SK-N-DZ (cell line): ENCODE measurements around the gene NFATC2IP.
"Not testable (repeated sequence)": the region's sequence is repeated elsewhere in the genome, so short reads cannot be mapped to it uniquely, and the experiment has no call there.

Experiments used
- DNase-seq: peaks from one replicate; pipeline ENCODE4 v3.0.0-alpha.2; 2015; ENCODE audit warnings: low spot score

NFATC2IP gene

DNA sequence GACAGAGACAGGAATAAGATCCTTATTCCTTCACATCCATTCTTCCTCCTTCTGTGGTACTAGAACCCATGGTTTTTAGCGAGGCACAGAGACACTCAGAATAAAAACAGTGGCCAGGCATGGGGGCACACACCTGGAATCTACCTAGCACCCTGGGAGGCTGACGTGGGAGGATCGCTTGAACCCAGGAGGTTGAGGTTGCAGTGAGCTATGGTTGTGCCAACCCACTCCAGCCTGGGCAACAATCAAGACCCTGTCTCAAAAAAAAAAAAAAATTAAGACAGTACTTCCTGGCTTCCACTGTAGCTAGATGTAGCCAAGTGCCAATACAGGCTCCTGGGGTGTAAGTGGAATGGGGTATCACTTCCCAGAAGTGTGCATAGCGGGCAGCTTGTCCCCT is 16.4 kb downstream of the NFATC2IP start:
- no peak for DNase-seq

DNA sequence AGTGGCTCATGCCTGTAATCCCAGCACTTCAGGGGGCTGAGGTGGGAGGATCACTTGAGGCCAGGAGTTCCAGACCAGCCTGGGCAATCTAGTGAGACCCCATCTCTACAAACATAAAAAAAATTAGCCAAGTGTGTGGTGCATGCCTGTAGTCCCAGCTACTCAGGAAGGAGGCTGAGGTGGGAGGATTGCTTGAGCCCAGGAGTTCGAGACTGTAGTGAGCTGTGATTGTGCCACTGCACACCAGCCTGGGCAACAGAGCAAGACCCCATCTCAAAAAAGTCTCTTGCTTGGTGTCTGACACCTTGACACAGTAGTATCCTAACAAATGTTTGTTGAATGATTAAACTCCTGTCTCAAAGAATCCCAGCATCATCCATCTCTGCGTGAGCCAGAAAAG is 19.0 kb downstream of the NFATC2IP start:
- DNase-seq: not testable (repeated sequence)

DNA sequence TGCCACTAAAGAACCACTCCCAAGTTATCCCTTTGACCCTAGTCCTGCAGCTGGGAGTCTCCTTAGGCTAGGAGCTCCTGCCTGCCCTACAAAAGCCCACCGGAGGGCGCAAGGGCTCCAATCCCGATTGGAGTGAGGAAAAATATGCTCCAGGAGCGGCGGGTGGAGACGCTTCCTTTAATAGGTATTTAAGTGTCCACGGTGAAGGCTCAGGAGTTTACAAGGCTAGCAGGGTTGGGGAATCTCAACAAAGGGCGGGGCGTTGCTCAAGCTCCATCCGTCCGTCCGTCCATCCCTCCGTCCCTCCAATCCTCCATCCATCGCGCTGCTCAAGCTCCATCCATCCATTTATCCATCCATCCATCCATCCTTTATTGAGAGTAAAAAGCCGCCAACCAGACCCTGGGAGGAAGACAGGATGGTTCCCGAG is 23.3 kb downstream of the NFATC2IP start:
- DNase-seq: peak; percentile 79

DNA sequence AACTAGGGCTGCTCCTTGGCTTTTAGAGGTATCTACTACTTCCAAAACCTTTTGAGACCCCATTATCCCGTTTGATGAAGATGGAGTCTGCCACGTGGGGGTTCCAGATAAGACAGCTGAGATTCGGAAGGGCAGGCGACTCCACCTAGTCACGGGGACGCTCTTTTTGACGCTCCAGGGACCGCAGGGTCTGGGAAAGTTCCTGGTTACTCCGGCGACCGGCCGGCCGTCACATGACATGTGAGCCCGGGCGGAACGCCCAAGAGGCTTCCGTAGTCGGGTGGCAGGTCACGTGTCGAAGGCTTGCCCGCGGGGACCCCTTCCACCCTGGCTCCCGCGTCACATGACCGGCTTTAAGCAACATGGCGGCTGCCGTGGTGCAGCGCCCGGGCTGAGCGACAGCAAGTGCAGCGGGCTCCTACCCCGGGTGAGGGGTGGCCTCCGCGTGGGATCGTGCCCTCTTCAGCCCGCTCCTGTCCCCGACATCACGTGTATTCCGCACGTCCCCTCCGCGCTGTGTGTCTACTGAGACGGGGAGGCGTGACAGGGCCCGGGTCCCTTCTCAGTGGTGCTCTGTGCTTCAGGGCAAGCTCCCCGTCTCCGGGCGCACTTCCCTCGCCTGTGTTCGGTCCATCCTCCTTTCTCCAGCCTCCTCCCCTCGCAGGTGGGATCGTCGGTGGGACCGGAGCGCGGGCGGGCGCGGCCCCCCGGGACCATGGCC is 23.9 kb downstream of the NFATC2IP start, which contains the start of gene SPNS1:
Gene SPNS1, plus strand, starts transcription at position 342 of the 721 bp plus-strand sequence. Its CDS starts 374 bp downstream, at position 716.
- peak; percentile 96 for DNase-seq

DNA sequence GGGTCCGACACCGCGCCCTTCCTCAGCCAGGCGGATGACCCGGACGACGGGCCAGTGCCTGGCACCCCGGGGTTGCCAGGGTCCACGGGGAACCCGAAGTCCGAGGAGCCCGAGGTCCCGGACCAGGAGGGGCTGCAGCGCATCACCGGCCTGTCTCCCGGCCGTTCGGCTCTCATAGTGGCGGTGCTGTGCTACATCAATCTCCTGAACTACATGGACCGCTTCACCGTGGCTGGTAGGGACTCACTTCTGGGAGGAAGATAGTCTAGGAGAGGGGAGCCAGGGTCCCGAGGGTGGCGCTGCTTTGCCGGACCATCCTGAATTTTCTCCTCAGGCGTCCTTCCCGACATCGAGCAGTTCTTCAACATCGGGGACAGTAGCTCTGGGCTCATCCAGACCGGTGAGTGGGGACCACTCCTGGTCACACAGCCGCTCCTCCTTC is 24.4 kb downstream of the NFATC2IP start:
- DNase-seq: no peak

DNA sequence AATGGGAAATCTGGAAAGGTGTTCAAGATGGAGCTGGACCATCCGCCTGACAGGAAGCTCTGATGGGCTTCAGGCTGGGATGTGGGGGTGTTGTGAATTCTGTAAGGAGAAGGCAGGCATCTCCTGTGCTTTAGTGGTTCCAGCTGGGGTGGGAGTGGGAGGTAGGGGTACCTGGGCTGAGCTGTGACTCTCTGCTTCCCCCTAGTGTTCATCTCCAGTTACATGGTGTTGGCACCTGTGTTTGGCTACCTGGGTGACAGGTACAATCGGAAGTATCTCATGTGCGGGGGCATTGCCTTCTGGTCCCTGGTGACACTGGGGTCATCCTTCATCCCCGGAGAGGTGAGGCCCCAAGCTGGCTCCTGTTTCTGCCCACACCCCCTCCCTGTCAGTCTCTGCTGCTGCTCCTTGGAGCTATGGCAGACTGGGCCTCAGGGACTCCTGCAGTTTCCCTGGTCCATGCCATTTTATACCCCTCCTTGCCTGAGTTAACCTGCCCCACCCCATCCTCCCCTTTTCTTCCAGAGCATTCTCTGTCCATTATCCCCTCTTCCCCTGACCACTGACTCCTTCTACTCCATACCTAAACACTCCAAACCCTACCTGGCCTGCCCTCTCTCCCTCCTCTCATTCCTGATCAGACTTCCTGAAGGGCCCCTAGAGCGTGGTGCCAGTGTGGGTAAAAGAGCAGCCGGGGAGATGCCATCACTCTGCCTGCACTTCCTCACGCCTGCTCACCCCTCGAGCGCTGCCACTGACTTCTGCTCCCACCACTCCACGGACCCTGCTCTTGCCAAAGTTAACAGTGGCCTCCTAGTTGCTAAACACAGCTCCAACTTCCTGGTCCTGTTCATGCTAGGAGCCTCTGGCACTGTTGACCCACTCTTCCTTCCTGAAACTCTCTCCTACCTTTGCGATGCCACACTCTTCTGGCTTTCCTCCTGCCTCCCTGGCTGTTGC is 27.2 kb downstream of the NFATC2IP start:
- DNase-seq: no peak

DNA sequence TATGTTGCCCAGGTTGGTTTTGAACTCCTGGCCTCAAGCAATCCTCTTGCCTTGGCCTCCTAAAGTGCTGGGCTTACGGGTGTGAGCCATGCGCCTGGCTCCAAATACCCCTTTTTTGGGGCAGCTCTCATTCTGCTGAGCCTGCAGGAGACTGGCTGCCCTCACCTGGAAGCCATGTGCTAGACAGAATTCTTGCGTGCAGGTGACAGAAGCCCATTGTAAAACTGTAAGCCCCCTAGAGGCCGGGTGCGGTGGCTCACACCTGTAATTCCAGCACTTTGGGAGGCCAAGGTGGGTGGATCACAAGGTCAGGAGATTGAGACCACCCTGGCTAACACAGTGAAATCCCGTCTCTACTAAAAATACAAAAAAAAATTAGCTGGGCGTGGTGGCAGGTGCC is 29.6 kb downstream of the NFATC2IP start:
- not testable (repeated sequence) for DNase-seq

DNA sequence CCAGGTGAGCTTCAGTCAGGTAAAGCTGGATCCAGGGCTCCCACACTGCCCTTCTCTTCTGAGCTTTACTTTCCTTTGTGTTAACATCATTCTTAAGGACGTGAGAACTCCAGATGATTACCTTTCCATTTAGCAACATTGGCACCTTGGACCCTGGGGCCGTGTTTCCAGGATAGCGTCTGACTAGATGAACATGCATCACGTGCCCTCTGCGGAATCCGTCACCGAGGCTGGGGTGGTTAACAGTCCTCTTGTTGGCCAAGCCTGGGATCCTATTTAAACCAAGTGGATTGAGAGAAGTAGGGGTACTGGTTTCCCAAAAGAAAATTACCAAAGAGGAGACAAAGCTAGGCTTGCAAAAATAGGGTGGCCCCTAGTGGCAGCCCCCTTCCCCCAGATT is 30.2 kb downstream of the NFATC2IP start:
- no peak for DNase-seq

DNA sequence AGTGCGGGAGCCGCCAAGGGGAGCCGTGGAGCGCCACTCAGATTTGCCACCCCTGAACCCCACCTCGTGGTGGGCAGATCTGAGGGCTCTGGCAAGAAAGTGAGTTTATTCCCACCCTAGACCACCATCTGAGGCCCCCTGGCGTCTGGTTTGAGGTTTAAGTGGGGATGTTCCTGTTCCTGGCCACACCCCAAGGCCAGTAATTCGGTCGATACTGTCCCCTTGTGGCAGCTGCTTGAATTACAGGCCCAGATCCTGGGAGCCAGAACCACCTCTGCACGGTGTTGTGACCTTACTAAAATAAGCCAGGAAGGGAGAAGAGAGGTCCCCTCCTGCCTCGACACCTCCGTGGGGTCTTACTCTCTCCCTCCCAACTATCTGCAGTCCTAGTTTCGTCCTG is 30.8 kb downstream of the NFATC2IP start:
- DNase-seq: no peak

DNA sequence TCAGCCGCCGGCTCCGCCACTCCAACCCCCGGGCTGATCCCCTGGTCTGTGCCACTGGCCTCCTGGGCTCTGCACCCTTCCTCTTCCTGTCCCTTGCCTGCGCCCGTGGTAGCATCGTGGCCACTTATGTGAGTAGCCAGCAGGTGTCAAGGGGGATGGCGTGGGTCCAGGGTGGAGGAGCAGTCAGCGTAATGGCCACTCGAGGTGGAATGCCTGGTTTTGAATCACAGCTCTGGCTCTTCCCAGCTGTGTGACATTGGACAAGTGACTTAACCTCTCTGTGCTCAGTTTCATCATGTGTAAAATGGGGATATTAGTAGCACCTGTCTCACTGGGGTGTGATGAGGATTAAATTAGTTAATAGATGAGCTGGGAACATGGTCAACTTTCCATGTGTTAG is 31.7 kb downstream of the NFATC2IP start:
- DNase-seq: no peak

DNA sequence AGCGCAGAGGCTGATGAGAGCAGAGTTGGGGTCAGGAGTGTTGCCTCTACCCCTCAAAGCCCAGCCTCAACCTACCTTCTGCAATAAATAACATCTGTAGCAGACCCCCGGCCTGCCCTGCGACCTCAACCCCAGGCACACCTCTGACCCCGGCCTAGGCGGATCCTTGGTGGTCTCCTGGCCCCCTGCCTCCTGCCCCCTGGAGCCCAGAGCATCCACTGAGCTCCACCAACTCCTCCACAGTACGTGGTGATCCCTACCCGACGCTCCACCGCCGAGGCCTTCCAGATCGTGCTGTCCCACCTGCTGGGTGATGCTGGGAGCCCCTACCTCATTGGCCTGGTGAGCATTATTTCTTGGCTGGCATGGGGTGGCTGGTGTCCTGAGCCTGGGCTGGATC is 32.2 kb downstream of the NFATC2IP start:
- no peak for DNase-seq

DNA sequence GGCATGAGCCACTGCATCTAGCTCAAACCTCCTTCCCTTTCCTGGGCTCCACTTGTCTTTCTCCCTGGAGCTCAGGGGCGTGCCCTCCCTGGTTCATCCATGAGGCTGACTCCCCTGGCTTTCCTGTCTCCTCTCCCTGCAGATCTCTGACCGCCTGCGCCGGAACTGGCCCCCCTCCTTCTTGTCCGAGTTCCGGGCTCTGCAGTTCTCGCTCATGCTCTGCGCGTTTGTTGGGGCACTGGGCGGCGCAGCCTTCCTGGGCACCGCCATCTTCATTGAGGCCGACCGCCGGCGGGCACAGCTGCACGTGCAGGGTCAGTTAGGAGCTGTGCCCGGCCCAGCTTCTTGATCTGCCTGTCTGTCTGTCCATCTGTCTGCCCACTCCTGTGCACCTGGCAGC is 32.9 kb downstream of the NFATC2IP start:
- DNase-seq: no peak

DNA sequence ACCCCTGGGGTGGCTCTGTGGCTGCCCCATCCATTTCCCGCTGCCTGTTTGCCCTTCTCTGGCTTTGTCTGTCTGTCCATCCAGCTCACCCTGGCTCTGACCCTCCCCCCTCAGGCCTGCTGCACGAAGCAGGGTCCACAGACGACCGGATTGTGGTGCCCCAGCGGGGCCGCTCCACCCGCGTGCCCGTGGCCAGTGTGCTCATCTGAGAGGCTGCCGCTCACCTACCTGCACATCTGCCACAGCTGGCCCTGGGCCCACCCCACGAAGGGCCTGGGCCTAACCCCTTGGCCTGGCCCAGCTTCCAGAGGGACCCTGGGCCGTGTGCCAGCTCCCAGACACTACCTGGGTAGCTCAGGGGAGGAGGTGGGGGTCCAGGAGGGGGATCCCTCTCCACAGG is 33.4 kb downstream of the NFATC2IP start:
- DNase-seq: no peak

DNA sequence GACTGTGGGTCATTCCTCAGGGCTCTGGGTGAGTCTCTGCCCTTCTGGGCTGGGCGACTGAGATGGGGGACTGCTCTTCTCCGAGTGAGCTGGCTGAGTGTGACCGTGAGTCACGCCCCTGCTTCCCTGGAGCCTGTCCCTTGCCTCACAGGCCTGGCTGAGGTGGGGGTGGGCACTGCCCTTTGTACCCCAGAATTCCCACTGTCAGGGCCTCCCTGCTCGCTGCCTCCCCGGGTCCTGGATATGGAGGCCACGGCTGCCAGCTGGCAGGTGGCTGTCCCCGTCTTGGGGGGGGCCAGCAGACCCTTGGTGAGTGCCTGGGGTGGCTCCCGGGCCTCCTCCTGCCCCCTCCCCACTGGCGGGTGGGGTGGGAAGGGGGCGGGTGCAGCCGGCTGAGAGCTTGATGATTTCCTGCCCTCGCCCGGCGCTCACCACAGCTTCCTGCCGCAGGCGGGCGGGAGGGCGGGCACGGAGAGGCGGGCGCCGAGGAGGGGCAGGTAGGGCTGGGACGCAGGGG is 33.9 kb downstream of the NFATC2IP start, which contains the start of gene LAT:
Gene LAT, plus strand, starts transcription at position 434 of the 517 bp plus-strand sequence. CDS start 366 bp downstream, outside the sequence.
- no peak for DNase-seq

DNA sequence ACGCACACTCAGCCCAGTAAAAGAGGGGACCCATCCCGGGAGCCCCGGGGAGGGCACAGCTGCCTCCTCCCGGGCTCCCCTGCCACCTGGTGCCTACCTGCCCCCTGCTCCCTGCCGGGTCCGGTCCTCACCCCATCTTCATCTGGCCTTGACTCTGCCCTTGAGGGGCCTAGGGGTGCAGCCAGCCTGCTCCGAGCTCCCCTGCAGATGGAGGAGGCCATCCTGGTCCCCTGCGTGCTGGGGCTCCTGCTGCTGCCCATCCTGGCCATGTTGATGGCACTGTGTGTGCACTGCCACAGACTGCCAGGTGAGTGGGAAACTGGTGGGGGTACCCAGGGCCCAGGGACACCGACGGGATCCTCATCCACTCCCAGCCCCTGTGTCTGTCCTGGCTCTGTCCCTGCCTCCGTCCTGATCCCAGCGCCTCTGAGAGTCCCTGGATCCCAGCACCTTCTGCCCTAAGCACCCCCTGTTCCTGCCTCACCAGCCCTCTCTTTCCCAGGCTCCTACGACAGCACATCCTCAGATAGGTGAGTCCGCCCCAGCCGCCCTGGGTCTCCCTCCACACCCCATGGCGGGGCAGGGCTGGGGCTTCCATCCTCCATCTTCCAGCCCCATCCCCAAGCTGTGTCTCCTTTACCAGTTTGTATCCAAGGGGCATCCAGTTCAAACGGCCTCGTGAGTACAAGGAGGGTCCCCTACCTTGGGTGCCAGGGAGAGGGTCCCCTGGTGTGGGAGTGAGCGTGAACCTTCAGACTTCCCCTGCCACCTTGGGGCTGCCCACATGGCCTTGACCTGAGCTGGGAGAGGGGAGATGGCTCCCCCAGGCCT is 34.7 kb downstream of the NFATC2IP start:
- no peak for DNase-seq

DNA sequence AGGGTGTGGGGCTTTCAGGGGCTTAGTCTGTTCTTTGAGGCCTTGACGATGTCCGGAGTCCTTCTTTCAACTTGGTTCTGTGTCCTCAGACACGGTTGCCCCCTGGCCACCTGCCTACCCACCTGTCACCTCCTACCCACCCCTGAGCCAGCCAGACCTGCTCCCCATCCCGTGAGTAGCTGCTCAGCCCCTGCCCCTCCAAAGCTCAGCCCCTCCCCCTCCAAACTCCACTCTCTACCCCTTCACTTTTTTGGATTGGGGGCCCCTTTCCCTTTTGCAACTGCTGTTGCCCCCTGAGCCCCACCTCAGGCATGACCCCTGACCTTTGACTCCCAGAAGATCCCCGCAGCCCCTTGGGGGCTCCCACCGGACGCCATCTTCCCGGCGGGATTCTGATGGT is 35.3 kb downstream of the NFATC2IP start:
- DNase-seq: no peak

DNA sequence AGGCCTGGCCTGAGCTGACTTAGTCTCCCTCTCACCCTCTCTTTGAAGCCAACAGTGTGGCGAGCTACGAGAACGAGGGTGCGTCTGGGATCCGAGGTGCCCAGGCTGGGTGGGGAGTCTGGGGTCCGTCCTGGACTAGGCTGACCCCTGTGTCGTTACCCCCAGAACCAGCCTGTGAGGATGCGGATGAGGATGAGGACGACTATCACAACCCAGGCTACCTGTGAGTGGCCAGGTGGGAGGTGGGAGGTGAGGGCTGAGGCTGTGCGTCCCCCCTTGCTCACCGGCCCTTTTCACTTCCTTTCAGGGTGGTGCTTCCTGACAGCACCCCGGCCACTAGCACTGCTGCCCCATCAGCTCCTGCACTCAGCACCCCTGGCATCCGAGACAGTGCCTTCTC is 35.8 kb downstream of the NFATC2IP start:
- DNase-seq: no peak

DNA sequence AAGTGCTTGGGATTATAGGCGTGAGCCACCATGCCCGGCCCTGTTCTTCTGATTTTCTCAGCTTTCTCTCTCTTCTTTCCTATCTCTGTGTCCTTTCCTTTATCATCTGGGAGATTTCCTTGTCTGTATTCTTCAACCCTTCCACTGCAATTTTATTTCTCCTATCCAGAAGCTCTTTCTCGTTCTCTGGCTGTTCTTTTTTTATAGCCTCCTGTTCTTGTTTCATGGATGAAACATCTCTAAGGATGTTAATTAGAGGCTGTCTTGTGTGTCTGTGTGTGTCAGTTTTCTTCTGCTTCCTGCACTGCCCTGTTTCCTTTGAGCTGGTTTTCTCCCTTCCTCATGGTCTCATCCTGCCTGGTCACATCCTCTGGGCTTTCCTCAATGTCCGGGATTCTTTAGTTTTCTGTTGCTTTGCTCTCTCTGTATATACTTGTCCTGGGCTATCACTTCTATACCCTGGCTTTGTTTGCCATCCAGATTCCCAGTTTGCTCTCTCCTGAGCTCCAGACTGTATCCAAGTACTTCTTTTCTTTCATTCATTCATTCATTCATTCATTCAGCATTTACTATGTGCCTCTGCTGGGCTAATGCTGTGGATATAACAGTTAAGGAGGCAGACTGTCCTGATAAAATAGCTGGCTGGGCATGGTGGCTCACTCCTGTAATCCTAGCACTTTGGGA is 36.6 kb downstream of the NFATC2IP start:
- DNase-seq: no peak

DNA sequence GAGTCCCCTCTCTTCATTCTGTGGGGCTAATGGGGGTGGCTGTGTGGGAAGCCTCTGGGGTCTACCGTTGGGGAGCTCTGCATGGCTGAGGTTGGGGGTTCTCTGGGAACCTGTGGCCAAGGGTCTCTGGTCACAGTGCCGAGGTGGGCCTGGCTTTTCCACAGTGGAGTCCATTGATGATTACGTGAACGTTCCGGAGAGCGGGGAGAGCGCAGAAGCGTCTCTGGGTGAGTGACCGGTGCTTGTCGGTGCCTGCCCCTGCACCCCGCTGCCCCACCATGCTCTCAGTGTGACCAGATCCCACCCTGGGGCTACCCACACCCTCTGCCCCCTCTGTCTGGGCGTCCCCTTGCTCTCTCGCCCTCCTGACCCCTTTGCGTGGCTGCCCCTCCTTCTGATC is 38.6 kb downstream of the NFATC2IP start:
- no peak for DNase-seq

DNA sequence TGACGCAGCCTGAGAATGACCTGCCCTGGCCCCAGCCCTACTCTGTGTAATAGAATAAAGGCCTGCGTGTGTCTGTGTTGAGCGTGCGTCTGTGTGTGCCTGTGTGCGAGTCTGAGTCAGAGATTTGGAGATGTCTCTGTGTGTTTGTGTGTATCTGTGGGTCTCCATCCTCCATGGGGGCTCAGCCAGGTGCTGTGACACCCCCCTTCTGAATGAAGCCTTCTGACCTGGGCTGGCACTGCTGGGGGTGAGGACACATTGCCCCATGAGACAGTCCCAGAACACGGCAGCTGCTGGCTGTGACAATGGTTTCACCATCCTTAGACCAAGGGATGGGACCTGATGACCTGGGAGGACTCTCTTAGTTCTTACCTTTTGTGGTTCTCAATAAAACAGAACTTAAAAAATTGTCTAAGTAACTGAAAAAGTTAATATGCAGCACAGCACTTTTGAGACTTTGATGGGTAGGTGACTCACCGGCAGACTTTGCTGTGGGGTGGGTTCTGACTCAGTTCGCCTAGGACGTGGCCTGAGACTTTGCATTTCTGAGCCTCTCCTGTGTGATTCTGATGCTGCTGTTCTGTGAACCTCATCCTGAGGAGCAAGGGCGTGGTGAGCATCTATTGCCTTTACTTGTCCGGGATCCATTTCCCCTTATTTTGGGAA is 39.8 kb downstream of the NFATC2IP start:
- no peak for DNase-seq
